Measurements from ENCODE around the gene ITGB5.
A peak's percentile ranks its signal among the peaks of the same experiment; 100 is the strongest.

Gene ITGB5

GRCh38 chr3:124772081-124772831 is 114.9 kb downstream of the ITGB5 start:
- Mint-ChIP-seq H3K36me3 (ENCODE audit: low read depth) (peaks cover 27% of the 10 kb centered on the region), H3K4me3 (peak overlapping the region; percentile 18), H3K4me1 (ENCODE audit: low read depth) (peaks cover 10% of the 10 kb centered on the region), H3K27me3 (peaks cover 32% of the 10 kb centered on the region), H3K9me3 (no peaks in the 10 kb centered on the region), H3K27ac (peak overlapping the region; percentile 2)
- intact Hi-C loops (cut with micrococcal nuclease): no loop called here

GRCh38 chr3:124771083-124771445 is 116.1 kb downstream of the ITGB5 start:
- Mint-ChIP-seq H3K27ac (no peak overlapping the region), H3K36me3 (ENCODE audit: low read depth) (peaks cover 39% of the 10 kb centered on the region), H3K4me3 (no peak overlapping the region), H3K4me1 (ENCODE audit: low read depth) (peaks cover 10% of the 10 kb centered on the region), H3K27me3 (peaks cover 32% of the 10 kb centered on the region), H3K9me3 (no peaks in the 10 kb centered on the region)
- intact Hi-C loops (cut with micrococcal nuclease): no loop called here

DNA sequence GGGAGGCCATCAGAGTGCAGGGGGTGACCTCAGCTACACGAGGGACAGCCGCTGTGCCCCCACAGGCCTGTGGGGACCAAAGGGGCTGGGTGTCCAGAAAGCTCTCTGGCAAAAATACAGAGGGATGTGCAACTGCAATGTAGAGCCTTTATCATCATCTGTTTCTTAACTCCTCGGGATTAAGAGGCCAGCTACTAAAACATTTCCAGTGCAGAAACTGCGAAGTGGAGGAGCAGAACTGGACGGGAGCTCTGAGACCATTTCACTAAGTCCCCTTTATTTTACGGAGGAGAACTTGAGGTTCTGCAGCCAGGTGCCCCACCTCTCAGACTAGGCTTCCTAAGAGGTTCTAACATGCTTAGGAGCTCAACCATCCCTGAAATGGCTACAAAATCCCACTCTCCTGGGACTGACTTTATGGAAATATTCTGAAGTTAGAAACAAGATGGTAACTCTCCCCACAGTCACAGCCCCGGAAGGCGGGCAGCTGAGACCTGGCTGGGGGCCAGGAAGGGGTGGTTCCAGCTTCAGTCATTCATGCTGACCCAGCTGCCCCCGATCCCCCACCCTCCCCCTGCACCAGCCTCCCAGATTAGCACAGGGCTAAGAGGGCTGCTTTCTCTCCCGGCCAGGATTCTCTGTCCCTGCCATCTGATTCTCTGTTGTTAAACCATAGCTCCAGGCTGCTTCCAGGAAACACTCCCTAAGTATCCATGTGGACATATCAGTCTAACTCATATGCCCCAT is 116.7 kb downstream of the ITGB5 start:
- Mint-ChIP-seq H3K36me3 (ENCODE audit: low read depth) (peaks cover 44% of the 10 kb centered on the region), H3K27me3 (peaks cover 36% of the 10 kb centered on the region), H3K9me3 (no peaks in the 10 kb centered on the region), H3K4me3 (no peak overlapping the region), H3K27ac (no peak overlapping the region), H3K4me1 (ENCODE audit: low read depth) (peaks cover 10% of the 10 kb centered on the region)
- intact Hi-C loops (cut with micrococcal nuclease): no loop called here

DNA sequence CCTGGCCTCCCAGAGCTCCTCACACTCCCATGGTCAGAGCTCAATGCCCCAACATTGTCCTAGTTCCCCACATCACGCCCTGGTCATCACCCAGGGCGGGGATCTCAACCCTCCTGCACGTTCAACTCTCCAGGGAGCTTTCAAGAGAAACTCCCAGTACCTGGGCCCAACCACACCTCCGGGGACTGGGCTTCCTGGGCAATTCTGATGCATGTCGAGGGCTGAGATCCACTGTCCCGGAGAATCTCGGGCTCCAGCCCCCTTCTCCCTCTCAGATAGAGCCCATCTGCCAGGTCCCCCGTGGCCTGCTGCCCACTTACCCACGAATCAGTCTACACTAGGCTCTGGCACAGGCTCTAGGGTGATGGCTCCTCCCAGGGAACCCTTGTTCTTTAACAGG is 117.7 kb downstream of the ITGB5 start:
- Mint-ChIP-seq H3K4me1 (ENCODE audit: low read depth) (peaks cover 10% of the 10 kb centered on the region), H3K36me3 (ENCODE audit: low read depth) (peaks cover 55% of the 10 kb centered on the region), H3K4me3 (no peak overlapping the region), H3K27me3 (peaks cover 35% of the 10 kb centered on the region), H3K9me3 (no peaks in the 10 kb centered on the region), H3K27ac (peak overlapping the region; percentile 28)
- intact Hi-C loops (cut with micrococcal nuclease): loop anchor here (10.0 kb wide), 1 partner anchor 215 kb away; no protein-coding TSS in a partner anchor

GRCh38 chr3:124768812-124769211 is 118.4 kb downstream of the ITGB5 start:
- Mint-ChIP-seq H3K27me3 (peaks cover 36% of the 10 kb centered on the region), H3K27ac (no peak overlapping the region), H3K36me3 (ENCODE audit: low read depth) (peaks cover 59% of the 10 kb centered on the region), H3K9me3 (no peaks in the 10 kb centered on the region), H3K4me1 (ENCODE audit: low read depth) (peaks cover 10% of the 10 kb centered on the region), H3K4me3 (no peak overlapping the region)
- intact Hi-C loops (cut with micrococcal nuclease): loop anchor here (10.0 kb wide), 1 partner anchor 216 kb away; no protein-coding TSS in a partner anchor

DNA sequence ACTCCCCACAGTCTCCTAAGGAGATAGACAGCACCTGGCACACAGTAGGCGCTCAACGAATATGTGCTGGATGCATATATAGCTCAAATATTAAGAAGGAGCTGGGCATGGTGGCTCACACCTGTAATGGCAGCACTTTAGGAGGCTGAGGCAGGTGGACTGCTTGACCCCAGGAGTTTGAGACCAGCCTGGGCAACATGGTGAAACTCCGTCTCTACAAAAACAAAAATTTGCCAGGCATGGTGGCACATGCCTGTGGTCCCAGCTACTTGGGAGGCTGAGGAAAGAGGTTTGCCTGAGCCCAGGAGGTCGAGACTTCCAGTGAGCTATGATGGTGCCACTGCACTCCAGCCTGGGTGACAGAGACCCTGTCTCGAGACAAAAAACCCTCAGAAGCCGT is 119.5 kb downstream of the ITGB5 start:
- intact Hi-C loops (cut with micrococcal nuclease): loop anchor here (10.0 kb wide), 1 partner anchor 217 kb away; no protein-coding TSS in a partner anchor
- H3K36me3 Mint-ChIP-seq (ENCODE audit: low read depth): peaks cover 63% of the 10 kb centered on the region

GRCh38 chr3:124767264-124767663 is 119.9 kb downstream of the ITGB5 start:
- H3K27ac Mint-ChIP-seq: no peak overlapping the region
- H3K4me3 Mint-ChIP-seq: no peak overlapping the region
- peaks cover 66% of the 10 kb centered on the region for H3K36me3 Mint-ChIP-seq (ENCODE audit: low read depth)
- intact Hi-C loops (cut with micrococcal nuclease): loop anchor here (10.0 kb wide), 1 partner anchor 218 kb away; no protein-coding TSS in a partner anchor
- H3K4me1 Mint-ChIP-seq (ENCODE audit: low read depth): peaks cover 8% of the 10 kb centered on the region
- no peaks in the 10 kb centered on the region for H3K9me3 Mint-ChIP-seq
- peaks cover 27% of the 10 kb centered on the region for H3K27me3 Mint-ChIP-seq

More for the DNA sequence above, 119.5 kb downstream of the ITGB5 start:
- H3K27me3 Mint-ChIP-seq: peaks cover 29% of the 10 kb centered on the region
- peaks cover 9% of the 10 kb centered on the region for H3K4me1 Mint-ChIP-seq (ENCODE audit: low read depth)
- no peak overlapping the region for H3K4me3 Mint-ChIP-seq
- no peaks in the 10 kb centered on the region for H3K9me3 Mint-ChIP-seq
- H3K27ac Mint-ChIP-seq: no peak overlapping the region

- no peaks in the 10 kb centered on the region for H3K9me3 Mint-ChIP-seq
- peaks cover 10% of the 10 kb centered on the region for H3K4me1 Mint-ChIP-seq (ENCODE audit: low read depth)
- peaks cover 22% of the 10 kb centered on the region for H3K27me3 Mint-ChIP-seq
- no peak overlapping the region for H3K27ac Mint-ChIP-seq
- intact Hi-C loops (cut with micrococcal nuclease): loop anchor here (10.0 kb wide), 1 partner anchor 218 kb away; no protein-coding TSS in a partner anchor
- no peak overlapping the region for H3K4me3 Mint-ChIP-seq
- peaks cover 66% of the 10 kb centered on the region for H3K36me3 Mint-ChIP-seq (ENCODE audit: low read depth)
Measured at GRCh38 chr3:124766113-124767095, 120.8 kb downstream of the ITGB5 start.

GRCh38 chr3:124765197-124765840 is 121.8 kb downstream of the ITGB5 start:
- H3K27ac Mint-ChIP-seq: no peak overlapping the region
- H3K9me3 Mint-ChIP-seq: no peaks in the 10 kb centered on the region
- peaks cover 12% of the 10 kb centered on the region for H3K4me1 Mint-ChIP-seq (ENCODE audit: low read depth)

GRCh38 chr3:124764746-124765145 is 122.4 kb downstream of the ITGB5 start:
- Mint-ChIP-seq H3K9me3 (no peaks in the 10 kb centered on the region), H3K4me3 (no peak overlapping the region), H3K4me1 (ENCODE audit: low read depth) (peaks cover 12% of the 10 kb centered on the region), H3K27me3 (peaks cover 14% of the 10 kb centered on the region), H3K36me3 (ENCODE audit: low read depth) (peaks cover 66% of the 10 kb centered on the region), H3K27ac (no peak overlapping the region)
- intact Hi-C loops (cut with micrococcal nuclease): loop anchor here (10.0 kb wide), 1 partner anchor 220 kb away; no protein-coding TSS in a partner anchor

More at GRCh38 chr3:124765197-124765840, 121.8 kb downstream of the ITGB5 start:
- Mint-ChIP-seq H3K36me3 (ENCODE audit: low read depth) (peaks cover 66% of the 10 kb centered on the region), H3K27me3 (peaks cover 19% of the 10 kb centered on the region), H3K4me3 (no peak overlapping the region)
- intact Hi-C loops (cut with micrococcal nuclease): loop anchor here (10.0 kb wide), 1 partner anchor 219 kb away; no protein-coding TSS in a partner anchor

DNA sequence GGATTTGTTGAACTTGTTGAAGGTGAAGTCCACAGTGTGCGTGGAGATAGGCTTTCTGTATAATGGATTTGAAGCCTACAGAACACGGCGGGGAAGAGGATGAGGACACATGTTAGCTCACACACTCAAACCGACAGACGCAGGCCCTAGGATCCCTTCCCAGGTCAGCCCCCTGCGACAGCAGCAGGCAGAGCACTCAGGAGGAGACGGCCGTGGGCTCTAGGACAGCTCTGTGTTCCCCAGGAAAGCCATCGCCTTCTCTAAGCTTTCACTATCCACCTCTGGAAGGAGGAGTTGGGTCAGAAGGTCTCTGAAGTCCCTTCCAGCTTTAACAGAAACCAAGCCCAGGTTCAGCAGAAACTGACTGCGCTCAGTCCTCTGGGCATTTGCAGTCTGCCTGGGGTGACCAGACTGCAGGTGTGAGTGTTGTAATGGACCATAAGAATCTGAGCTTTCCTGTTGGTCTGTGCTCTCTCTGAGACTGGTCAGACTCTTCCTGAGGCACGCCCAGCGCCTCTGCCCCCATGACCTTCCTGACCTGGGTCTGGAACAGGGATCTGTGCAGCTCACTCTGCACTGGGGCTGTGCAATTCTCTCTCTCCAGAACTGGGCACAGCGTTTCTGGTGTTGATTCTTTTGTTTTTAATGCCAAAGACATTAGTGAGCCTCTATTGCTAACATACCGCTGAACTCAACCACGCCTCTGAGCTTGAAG is 123.4 kb downstream of the ITGB5 start:
- no peak overlapping the region for H3K27ac Mint-ChIP-seq
- peaks cover 12% of the 10 kb centered on the region for H3K4me1 Mint-ChIP-seq (ENCODE audit: low read depth)
- intact Hi-C loops (cut with micrococcal nuclease): loop anchor here (10.0 kb wide), 1 partner anchor 221 kb away; no protein-coding TSS in a partner anchor
- H3K36me3 Mint-ChIP-seq (ENCODE audit: low read depth): peaks cover 63% of the 10 kb centered on the region
- no peak overlapping the region for H3K4me3 Mint-ChIP-seq
- no peaks in the 10 kb centered on the region for H3K9me3 Mint-ChIP-seq
- peaks cover 11% of the 10 kb centered on the region for H3K27me3 Mint-ChIP-seq

GRCh38 chr3:124763206-124763605 is 124.0 kb downstream of the ITGB5 start:
- peaks cover 9% of the 10 kb centered on the region for H3K27me3 Mint-ChIP-seq
- H3K27ac Mint-ChIP-seq: no peak overlapping the region
- H3K4me3 Mint-ChIP-seq: no peak overlapping the region
- H3K4me1 Mint-ChIP-seq (ENCODE audit: low read depth): peaks cover 12% of the 10 kb centered on the region
- intact Hi-C loops (cut with micrococcal nuclease): loop anchor here (10.0 kb wide), 1 partner anchor 222 kb away; no protein-coding TSS in a partner anchor
- H3K9me3 Mint-ChIP-seq: no peaks in the 10 kb centered on the region
- H3K36me3 Mint-ChIP-seq (ENCODE audit: low read depth): peaks cover 58% of the 10 kb centered on the region

Data from dendritic cell treated with granulocyte-macrophage colony-stimulating factor and Interleukin-4, amounts not matched to agents 40 ng/mL and 50 ng/mL, for 4 days (primary cell).